Mesodermal cell (in vitro differentiated cells): ENCODE data around the gene ONECUT2.
A peak's percentile ranks its signal among the peaks of the same experiment; 100 is the strongest.

Experiments used
- H3K27ac ChIP-seq: 2 replicates; pipeline ENCODE4 v1.7.0; 2013; ENCODE audit warnings: mild to moderate bottlenecking, low read depth, low read length, moderate library complexity; ENCODE audit not compliant: severe bottlenecking
- H3K36me3 ChIP-seq: 2 replicates; pipeline ENCODE4 v1.7.1; 2013; ENCODE audit warnings: mild to moderate bottlenecking, low read length, moderate library complexity; ENCODE audit not compliant: control insufficient read depth, insufficient read depth
- H3K4me1 ChIP-seq: one replicate; pipeline ENCODE4 v1.7.1; 2013; ENCODE audit warnings: mild to moderate bottlenecking, low read length; ENCODE audit not compliant: insufficient read depth, control insufficient read depth, poor library complexity, severe bottlenecking
- H3K4me3 ChIP-seq: 2 replicates; pipeline ENCODE4 v1.7.0; 2013; ENCODE audit warnings: low read length, control low read depth, mild to moderate bottlenecking; ENCODE audit not compliant: insufficient read depth, poor library complexity, severe bottlenecking; ENCODE audit errors: extremely low read depth
- H3K9me3 ChIP-seq: 2 replicates; pipeline ENCODE4 v1.7.1; 2013; ENCODE audit warnings: mild to moderate bottlenecking, low read length, moderate library complexity; ENCODE audit not compliant: control insufficient read depth
- WGBS, 2 experiments: methylation state at CpG; one replicate each; pipeline ENCODE4 v1.1.5; 2013; ENCODE audit warnings: missing lambda C conversion rate in 2 of 2; ENCODE audit not compliant: insufficient coverage in 2 of 2; 5-methylcytosine and 5-hydroxymethylcytosine counted together

Gene ONECUT2

GRCh38 chr18:57438743-57439608 lies 3.8 kb downstream of the ONECUT2 start:
- 2 to 3% methylated on average over 26 to 29 of the region's 31 CpGs for WGBS, 2 experiments
- peak overlapping the region; percentile 33 for H3K4me3 ChIP-seq
- no peaks in the 10 kb centered on the region for H3K9me3 ChIP-seq
- no peak overlapping the region for H3K27ac ChIP-seq
- no peaks in the 10 kb centered on the region for H3K36me3 ChIP-seq
- peaks cover 14% of the 10 kb centered on the region for H3K4me1 ChIP-seq

- Histone ChIP-seq H3K4me3 (no peak overlapping the region), H3K36me3 (no peaks in the 10 kb centered on the region), H3K27ac (no peak overlapping the region), H3K9me3 (no peaks in the 10 kb centered on the region), H3K4me1 (peaks cover 8% of the 10 kb centered on the region)
- WGBS, 2 experiments = 1 to 7% methylated on average over 8 to 23 of the region's 26 CpGs
Measured at GRCh38 chr18:57439609-57439968, 4.4 kb downstream of the ONECUT2 start.

- no peak overlapping the region for H3K27ac ChIP-seq
- H3K36me3 ChIP-seq = no peaks in the 10 kb centered on the region
- H3K4me3 ChIP-seq = no peak overlapping the region
- peaks cover 6% of the 10 kb centered on the region for H3K4me1 ChIP-seq
- no peaks in the 10 kb centered on the region for H3K9me3 ChIP-seq
- WGBS, 2 experiments = 0 to 2% methylated on average over 16 to 17 of the region's 17 CpGs
Measured at GRCh38 chr18:57439985-57440330, 4.8 kb downstream of the ONECUT2 start.

GRCh38 chr18:57440331-57441070 lies 5.3 kb downstream of the ONECUT2 start:
- Histone ChIP-seq H3K4me3 (peak overlapping the region; percentile 15), H3K36me3 (no peaks in the 10 kb centered on the region), H3K4me1 (peaks cover 6% of the 10 kb centered on the region), H3K27ac (no peak overlapping the region), H3K9me3 (no peaks in the 10 kb centered on the region)
- WGBS, 2 experiments = 1% methylated on average over 47 to 49 of the region's 60 CpGs

GRCh38 chr18:57441071-57441794 lies 6.1 kb downstream of the ONECUT2 start:
- Histone ChIP-seq H3K4me3 (peak overlapping the region; percentile 15), H3K4me1 (peaks cover 6% of the 10 kb centered on the region)
- 1 to 2% methylated on average over 47 to 48 of the region's 54 CpGs for WGBS, 2 experiments

GRCh38 chr18:57443247-57443646 lies 8.1 kb downstream of the ONECUT2 start:
- 80% methylated on average over 1 of the region's 1 CpG; no CpG with 5 or more reads in 1 of the 2 experiments for WGBS, 2 experiments
- no peak overlapping the region for H3K27ac ChIP-seq
- no peaks in the 10 kb centered on the region for H3K4me1 ChIP-seq
- no peaks in the 10 kb centered on the region for H3K9me3 ChIP-seq
- no peaks in the 10 kb centered on the region for H3K36me3 ChIP-seq
- H3K4me3 ChIP-seq = no peak overlapping the region

More at GRCh38 chr18:57441071-57441794, 6.1 kb downstream of the ONECUT2 start:
- H3K36me3 ChIP-seq = no peaks in the 10 kb centered on the region
- H3K9me3 ChIP-seq = no peaks in the 10 kb centered on the region
- H3K27ac ChIP-seq = no peak overlapping the region

GRCh38 chr18:57443702-57444101 lies 8.5 kb downstream of the ONECUT2 start:
- no peaks in the 10 kb centered on the region for H3K4me1 ChIP-seq
- H3K4me3 ChIP-seq = no peak overlapping the region
- no peaks in the 10 kb centered on the region for H3K36me3 ChIP-seq
- WGBS, 2 experiments = 83 to 100% methylated on average over 1 to 2 of the region's 3 CpGs
- no peak overlapping the region for H3K27ac ChIP-seq
- H3K9me3 ChIP-seq = no peaks in the 10 kb centered on the region

- no peaks in the 10 kb centered on the region for H3K36me3 ChIP-seq
- H3K27ac ChIP-seq = no peak overlapping the region
- WGBS, 2 experiments = 60 to 74% methylated on average over 2 of the region's 3 CpGs
- H3K4me1 ChIP-seq = no peaks in the 10 kb centered on the region
- no peaks in the 10 kb centered on the region for H3K9me3 ChIP-seq
- no peak overlapping the region for H3K4me3 ChIP-seq
Measured at GRCh38 chr18:57444301-57444759, 9.2 kb downstream of the ONECUT2 start.

GRCh38 chr18:57445488-57446319 lies 10.5 kb downstream of the ONECUT2 start:
- Histone ChIP-seq H3K4me1 (no peaks in the 10 kb centered on the region), H3K4me3 (no peak overlapping the region), H3K36me3 (no peaks in the 10 kb centered on the region), H3K27ac (no peak overlapping the region), H3K9me3 (no peaks in the 10 kb centered on the region)
- WGBS, 2 experiments = 76 to 79% methylated on average over 5 to 6 of the region's 8 CpGs

GRCh38 chr18:57446322-57446721 lies 11.1 kb downstream of the ONECUT2 start:
- H3K9me3 ChIP-seq = no peaks in the 10 kb centered on the region
- no peaks in the 10 kb centered on the region for H3K36me3 ChIP-seq
- H3K4me3 ChIP-seq = no peak overlapping the region
- no peak overlapping the region for H3K27ac ChIP-seq
- no peaks in the 10 kb centered on the region for H3K4me1 ChIP-seq
- 5 to 20% methylated on average over 3 of the region's 4 CpGs for WGBS, 2 experiments
